Small intestine (tissue), 7 donors: ENCODE data around the gene KPNA2. TPM values are rescaled to one million over a fixed set of nuclear protein-coding genes. Genes with fewer than 3 reads are reported as not detected.
"Not testable (repeated sequence)": the region's sequence is repeated elsewhere in the genome, so short reads cannot be mapped to it uniquely, and the experiment has no call there.

Experiments
- DNase-seq, 2 donors: peaks; one replicate each; pipeline versions ENCODE4 v3.0.0 to v3.0.0-alpha.2; 2013
- FAIRE-seq: peaks from 2 replicates; lab custom pipeline; 2012; peaks lifted over from hg19 to GRCh38; lab: Jason Lieb, UNC
- H3K27ac ChIP-seq, 3 donors: one replicate each; pipeline ENCODE4 v1.5.1; 2013; ENCODE audit warnings: low read length in 2 of 3, mild to moderate bottlenecking in 2 of 3, control low read depth in 1 of 3, inconsistent platforms in 1 of 3, low read depth in 1 of 3, moderate library complexity in 1 of 3
- H3K27me3 ChIP-seq, 3 donors: one replicate each; pipeline ENCODE4 v1.6.1; 2013; ENCODE audit warnings: low read length in 3 of 3, inconsistent platforms in 1 of 3; ENCODE audit not compliant: control insufficient read depth in 3 of 3, insufficient read depth in 3 of 3
- H3K36me3 ChIP-seq, 3 donors: one replicate each; pipeline ENCODE4 v1.6.1; 2013; ENCODE audit warnings: low read length in 3 of 3, inconsistent platforms in 1 of 3, low read depth in 1 of 3, mild to moderate bottlenecking in 1 of 3, moderate library complexity in 1 of 3; ENCODE audit not compliant: control insufficient read depth in 3 of 3, insufficient read depth in 2 of 3
- H3K4me1 ChIP-seq, 3 donors: one replicate each; pipeline ENCODE4 v1.6.1; 2013; ENCODE audit warnings: low read length in 2 of 3, inconsistent platforms in 1 of 3, low read depth in 1 of 3, mild to moderate bottlenecking in 1 of 3, moderate library complexity in 1 of 3; ENCODE audit not compliant: control insufficient read depth in 3 of 3, insufficient read depth in 2 of 3
- H3K4me3 ChIP-seq, 3 donors: one replicate each; pipeline ENCODE4 v1.5.1; 2013; ENCODE audit warnings: low read length in 3 of 3, control low read depth in 1 of 3, inconsistent platforms in 1 of 3, low read depth in 1 of 3, mild to moderate bottlenecking in 1 of 3, moderate library complexity in 1 of 3
- H3K9me3 ChIP-seq, 2 donors: one replicate each; pipeline ENCODE4 v1.6.1; 2013; ENCODE audit warnings: low read depth in 1 of 2, low read length in 1 of 2; ENCODE audit not compliant: control insufficient read depth in 2 of 2, insufficient read depth in 1 of 2
- WGBS, 3 donors: extraction: QIAGEN DNeasy Blood & Tissue Kit; methylation state at CpG; one replicate each; pipeline ENCODE4 v1.1.7; 2013; 5-methylcytosine and 5-hydroxymethylcytosine counted together
- polyA plus RNA-seq, 4 donors: library from polyadenylated mRNA; stranded (reverse) in 3 of 4; unstranded in 1 of 4; fragments of 200-250 nt in 3 of 4; fragments of 120-200 nt in 1 of 4; gene quantifications; one replicate each; pipeline versions ENCODE4 v1.2.1 to v1.2.3, GENCODE V29; 2013
- donor health status: healthy with polysubstance abuse.
- donor health status: control.
- donor health status: control.
- donor health status: Bipolar disorder and iron deficiency.
- donor health status: healthy.

The KPNA2 gene
- polyA plus RNA-seq, 4 donors: 11.3 to 63.0 (median 26.7) TPM

DNA sequence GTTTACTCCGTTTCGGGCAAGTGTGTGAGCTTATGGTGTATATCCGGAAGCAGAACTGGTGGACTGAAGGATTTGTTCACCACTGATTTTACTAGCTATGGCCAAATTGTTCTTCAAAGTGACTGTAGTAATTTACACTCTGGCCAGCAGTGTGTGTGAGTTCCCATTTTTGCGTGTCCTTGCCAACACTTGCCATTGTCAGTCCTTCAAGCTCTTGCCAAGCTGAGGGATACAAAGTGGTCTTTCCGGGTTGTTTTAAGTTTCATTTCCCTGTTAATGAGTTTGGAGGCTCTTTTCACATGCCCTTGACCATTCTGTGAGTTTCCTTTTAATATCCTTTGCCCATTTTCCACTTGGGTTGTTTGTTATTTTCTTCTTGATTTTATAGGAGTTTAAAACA, 42.0 kb downstream of the KPNA2 start:
- WGBS, 3 donors: 65 to 88% (median 84%) methylated on average over 5 of the region's 5 CpGs
- not testable (repeated sequence) for DNase-seq, H3K36me3 ChIP-seq, H3K4me1 ChIP-seq, FAIRE-seq, H3K27ac ChIP-seq, H3K4me3 ChIP-seq, H3K27me3 ChIP-seq, H3K9me3 ChIP-seq

DNA sequence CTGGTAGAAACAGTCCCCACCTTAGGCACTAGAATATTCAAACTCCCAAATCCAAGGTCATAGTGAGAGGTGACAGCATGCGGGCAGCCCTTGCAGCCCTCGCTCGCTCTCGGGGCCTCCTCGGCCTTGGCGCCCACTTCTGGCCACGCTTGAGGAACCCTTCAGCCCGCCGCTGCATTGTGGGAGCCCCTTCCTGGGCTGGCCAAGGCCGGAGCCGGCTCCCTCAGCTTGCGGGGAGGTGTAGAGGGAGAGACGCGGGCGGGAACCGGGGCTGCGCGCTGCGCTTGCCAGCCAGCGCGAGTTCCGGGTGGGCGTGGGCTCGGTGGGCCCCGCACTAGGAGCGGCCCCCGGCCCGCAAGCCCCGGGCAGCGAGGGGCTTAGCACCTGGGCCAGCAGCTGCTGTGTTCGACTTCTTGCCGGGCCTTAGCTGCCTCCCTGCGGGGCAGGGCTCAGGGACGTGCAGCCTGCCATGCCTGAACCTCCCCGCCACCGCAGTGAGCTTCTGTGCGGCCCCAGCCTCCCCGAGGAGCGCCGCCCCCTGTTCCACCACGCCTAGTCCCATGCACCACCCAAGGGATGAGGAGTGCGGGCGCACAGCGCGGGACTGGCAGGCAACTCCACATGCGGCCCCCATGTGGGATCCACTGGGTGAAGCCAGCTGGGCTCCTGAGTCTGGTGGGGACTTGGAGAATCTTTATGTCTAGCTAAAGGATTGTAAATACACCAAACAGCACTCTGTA, 45.0 kb downstream of the KPNA2 start:
- DNase-seq (no peak), FAIRE-seq (no peak)
- no peak overlapping the region for H3K4me3 ChIP-seq
- H3K4me1 ChIP-seq: peaks cover 0 to 7% (median 2%) of the 10 kb centered on the region in 3 donors
- no peaks in the 10 kb centered on the region for H3K9me3 ChIP-seq
- H3K36me3 ChIP-seq: no peaks in the 10 kb centered on the region
- WGBS, 3 donors: 97 to 98% (median 97%) methylated on average over 41 to 46 of the region's 46 CpGs
- H3K27ac ChIP-seq: no peak overlapping the region
- H3K27me3 ChIP-seq: no peaks in the 10 kb centered on the region

DNA sequence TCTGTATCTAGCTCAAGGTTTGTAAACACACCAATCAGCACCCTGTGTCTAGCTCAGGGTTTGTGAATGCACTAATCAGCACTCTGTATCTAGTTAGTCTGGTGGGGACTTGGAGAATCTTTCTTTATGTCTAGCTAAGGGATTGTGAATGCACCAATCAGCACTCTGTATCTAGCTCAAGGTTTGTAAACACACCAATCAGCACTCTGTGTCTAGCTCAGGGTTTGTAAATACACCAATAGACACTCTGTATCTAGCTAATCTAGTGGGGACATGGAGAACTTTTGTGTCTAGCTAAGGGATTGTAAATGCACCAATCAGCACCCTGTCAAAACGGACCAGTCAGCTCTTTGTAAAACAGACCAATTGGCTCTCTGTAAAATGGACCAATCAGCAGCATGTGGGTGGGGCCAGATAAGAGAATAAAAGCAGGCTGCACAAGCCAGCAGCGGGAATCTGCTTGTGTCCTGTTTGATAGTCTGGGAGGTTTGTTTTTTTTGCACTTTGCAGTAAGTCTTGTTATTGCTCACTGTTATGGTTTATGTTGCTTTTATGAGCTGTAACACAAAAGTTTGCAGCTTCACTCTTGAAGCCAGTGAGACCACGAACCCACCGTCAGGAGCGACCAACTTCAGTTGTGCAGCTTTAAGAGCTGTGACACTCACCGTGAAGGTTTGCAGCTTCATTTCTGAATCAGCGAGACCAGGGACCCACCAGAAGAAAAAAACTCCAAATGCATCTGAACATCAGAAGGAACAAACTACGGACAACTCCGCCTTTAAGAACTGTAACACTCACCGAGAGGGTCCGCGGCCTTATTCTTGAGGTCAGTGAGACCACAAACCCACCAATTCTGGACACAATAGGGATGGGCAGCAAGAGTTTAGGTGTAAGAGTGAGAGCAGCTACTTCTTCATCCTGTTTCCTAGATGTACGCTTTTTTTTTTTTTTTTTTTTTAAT, 46.0 kb downstream of the KPNA2 start:
- 85 to 91% (median 89%) methylated on average over 13 of the region's 13 CpGs for WGBS, 3 donors
- not testable (repeated sequence) for H3K4me1 ChIP-seq, FAIRE-seq

DNA sequence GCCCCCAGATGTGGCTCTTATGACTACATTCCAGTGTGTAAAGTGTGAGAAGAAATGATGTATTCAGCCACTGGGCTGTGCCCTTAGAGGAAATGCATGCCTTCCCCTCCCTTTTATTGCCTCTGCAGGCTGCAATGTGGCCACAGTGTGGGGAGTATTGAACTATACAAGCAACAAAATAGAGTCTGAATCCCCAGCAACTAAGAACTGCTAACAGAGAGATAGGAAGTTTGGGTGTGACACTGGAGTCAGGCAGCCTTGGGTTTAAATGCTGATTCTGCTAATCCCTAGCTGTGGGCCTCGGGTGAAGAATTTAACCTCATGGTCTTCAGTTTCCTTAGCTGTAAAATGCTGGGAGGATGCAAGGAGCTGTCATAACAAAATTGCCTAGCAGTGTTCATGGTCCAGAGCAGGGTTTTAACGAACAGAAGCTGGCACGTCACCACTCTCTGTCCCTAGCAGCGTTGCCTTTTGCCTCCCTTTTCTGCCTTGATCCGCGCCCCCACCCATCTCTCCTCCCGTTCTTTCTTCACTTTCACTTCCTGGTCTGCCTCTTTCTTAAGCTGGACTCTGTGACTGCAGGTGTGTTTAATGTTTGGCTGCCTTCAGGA, 50.3 kb downstream of the KPNA2 start:
- FAIRE-seq (no peak), DNase-seq (peak; percentile 73 to 85)
- H3K4me1 ChIP-seq: peaks cover 0 to 9% (median 2%) of the 10 kb centered on the region in 3 donors
- H3K27me3 ChIP-seq: no peaks in the 10 kb centered on the region
- H3K4me3 ChIP-seq: peak overlapping the region in 2 of 3 donors; percentile 11 to 35
- H3K27ac ChIP-seq: peak overlapping the region; percentile 68 to 90 (median 83)
- no peaks in the 10 kb centered on the region for H3K9me3 ChIP-seq
- H3K36me3 ChIP-seq: no peaks in the 10 kb centered on the region
- WGBS, 3 donors: 3 to 17% (median 14%) methylated on average over 7 of the region's 7 CpGs

More for the DNA sequence above, 46.0 kb downstream of the KPNA2 start:
- not testable (repeated sequence) for DNase-seq, H3K27ac ChIP-seq, H3K9me3 ChIP-seq, H3K4me3 ChIP-seq, H3K36me3 ChIP-seq, H3K27me3 ChIP-seq

DNA sequence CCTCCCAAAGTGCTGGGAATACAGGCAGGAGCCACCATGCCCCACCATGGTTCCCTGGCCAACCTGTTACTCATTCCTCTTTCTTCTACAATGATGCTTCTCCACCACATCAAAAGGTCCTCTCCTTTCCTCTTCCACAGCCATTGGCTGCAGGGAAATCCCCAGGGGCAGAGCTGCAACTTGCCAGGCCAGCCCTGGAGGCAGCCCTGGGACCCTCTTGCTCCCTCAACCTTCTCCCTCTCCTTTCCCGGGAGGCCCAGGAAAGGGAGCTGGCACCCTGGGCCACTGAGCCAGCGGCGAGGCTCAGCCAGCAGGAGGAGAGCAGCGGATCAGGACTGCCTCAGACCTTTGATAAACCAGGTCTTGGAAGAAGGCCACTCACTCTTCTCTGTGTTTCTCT, 51.1 kb downstream of the KPNA2 start:
- FAIRE-seq: not testable (repeated sequence)

DNA sequence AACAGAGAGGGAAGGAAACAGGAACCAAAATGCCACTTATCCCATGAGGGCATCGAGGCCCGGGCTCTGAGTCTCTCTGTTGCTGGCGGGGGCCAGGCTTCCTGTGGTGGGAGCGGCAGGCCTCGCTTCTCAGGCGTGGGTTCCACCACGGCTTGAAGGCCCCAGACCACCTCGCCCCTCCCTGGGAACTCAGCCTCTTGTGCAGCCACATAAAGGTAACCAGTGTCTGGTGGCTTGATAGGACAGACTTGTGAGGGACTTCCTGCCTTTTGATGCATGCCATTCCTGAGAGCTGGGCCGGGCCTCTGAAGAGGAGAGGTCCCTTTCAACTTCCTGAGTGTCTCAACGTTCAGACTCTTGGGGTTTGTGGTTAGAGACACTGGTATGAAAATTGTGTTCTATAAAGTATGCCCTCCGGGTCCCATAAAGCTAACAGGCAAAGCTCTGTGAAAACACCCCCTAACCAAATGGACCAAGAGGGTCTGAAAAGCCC, 51.6 kb downstream of the KPNA2 start:
- not testable (repeated sequence) for H3K36me3 ChIP-seq, FAIRE-seq, H3K9me3 ChIP-seq, H3K4me1 ChIP-seq, H3K27me3 ChIP-seq, H3K4me3 ChIP-seq
- WGBS, 3 donors: 65 to 83% (median 66%) methylated on average over 10 of the region's 11 CpGs
- peak in 1 of 2 donors; percentile 11 for DNase-seq
- peak overlapping the region in 1 of 3 donors; percentile 37 for H3K27ac ChIP-seq

More for the DNA sequence above, 51.1 kb downstream of the KPNA2 start:
- WGBS, 3 donors: 57 to 81% (median 73%) methylated on average over 4 of the region's 4 CpGs
- H3K36me3 ChIP-seq, H3K27me3 ChIP-seq, H3K9me3 ChIP-seq, DNase-seq, H3K4me1 ChIP-seq, H3K4me3 ChIP-seq: not testable (repeated sequence)
- peak overlapping the region; percentile 37 to 68 (median 61) for H3K27ac ChIP-seq

DNA sequence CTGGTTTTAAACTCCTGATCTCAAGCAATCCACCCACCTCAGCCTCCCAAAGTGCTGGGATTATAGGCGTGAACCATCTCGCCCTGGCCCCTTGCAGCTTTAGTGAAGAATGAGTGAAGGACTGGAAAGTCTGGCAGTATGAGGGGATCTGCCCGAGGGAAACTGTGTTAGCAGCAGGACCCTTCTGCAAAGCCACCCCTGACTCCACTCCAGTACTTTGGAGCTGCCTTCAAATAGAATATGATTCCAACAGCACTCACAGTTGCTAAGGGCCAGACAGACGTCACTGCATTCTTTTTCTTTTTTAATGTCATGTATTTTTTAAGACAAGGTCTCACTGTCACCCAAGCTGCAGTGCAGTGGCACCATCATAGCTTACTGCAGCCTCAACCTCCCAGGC, 52.3 kb downstream of the KPNA2 start:
- no peaks in the 10 kb centered on the region for H3K36me3 ChIP-seq
- H3K9me3 ChIP-seq: no peaks in the 10 kb centered on the region
- peaks cover 0 to 9% (median 2%) of the 10 kb centered on the region in 3 donors for H3K4me1 ChIP-seq
- no peak overlapping the region for H3K27ac ChIP-seq
- no peak overlapping the region for H3K4me3 ChIP-seq
- FAIRE-seq (no peak), DNase-seq (no peak)
- H3K27me3 ChIP-seq: no peaks in the 10 kb centered on the region
- 83 to 92% (median 90%) methylated on average over 4 of the region's 4 CpGs for WGBS, 3 donors

DNA sequence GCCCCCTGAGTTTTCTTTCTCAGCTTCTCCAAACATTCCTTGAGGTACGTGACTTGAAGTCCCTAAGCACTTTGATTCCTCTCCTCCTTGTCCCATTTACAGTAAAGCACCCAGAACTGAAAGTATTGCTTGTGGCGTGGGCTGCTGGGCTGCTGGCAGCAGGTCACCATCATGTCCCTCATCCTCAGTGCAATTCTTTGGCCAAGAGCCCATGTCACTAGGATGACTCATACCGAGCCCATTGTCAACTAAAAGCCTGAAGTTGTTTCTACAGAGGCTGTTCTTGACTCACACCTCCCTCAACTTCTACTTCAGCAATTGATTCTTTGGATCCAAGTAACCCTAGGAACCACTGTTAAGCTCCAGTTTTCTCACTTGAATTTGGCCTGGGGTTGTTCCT, 54.3 kb downstream of the KPNA2 start:
- Histone ChIP-seq H3K27ac (no peak overlapping the region), H3K9me3 (no peaks in the 10 kb centered on the region), H3K27me3 (no peaks in the 10 kb centered on the region), H3K4me1 (peaks cover 0 to 9% (median 2%) of the 10 kb centered on the region in 3 donors), H3K4me3 (no peak overlapping the region), H3K36me3 (no peaks in the 10 kb centered on the region)
- WGBS, 3 donors: 14 to 31% (median 22%) methylated on average over 3 of the region's 3 CpGs
- peak in 1 of 2 donors; percentile 70 for DNase-seq
- no peak for FAIRE-seq
